Measurements from ENCODE around the gene IFNLR1.

Gene IFNLR1

GRCh38 chr1:24169286-24169685 lies 17.8 kb downstream of the IFNLR1 start:
- no peak overlapping the region for H3K4me3 ChIP-seq (ENCODE audit: low read length)
- no peak overlapping the region for H3K9ac ChIP-seq (ENCODE audit: low read length)
- no peaks in the 10 kb centered on the region for H3K4me1 ChIP-seq (ENCODE audit: control insufficient read depth, insufficient read depth, low read length)
- no peaks in the 10 kb centered on the region for H3K27me3 ChIP-seq (ENCODE audit: control insufficient read depth, insufficient read depth, low read length)
- peaks cover under 1% of the 10 kb centered on the region for H3K36me3 ChIP-seq (ENCODE audit: control insufficient read depth, insufficient read depth, low read length)
- no peaks in the 10 kb centered on the region for H3K9me3 ChIP-seq (ENCODE audit: control insufficient read depth, low read length)

DNA sequence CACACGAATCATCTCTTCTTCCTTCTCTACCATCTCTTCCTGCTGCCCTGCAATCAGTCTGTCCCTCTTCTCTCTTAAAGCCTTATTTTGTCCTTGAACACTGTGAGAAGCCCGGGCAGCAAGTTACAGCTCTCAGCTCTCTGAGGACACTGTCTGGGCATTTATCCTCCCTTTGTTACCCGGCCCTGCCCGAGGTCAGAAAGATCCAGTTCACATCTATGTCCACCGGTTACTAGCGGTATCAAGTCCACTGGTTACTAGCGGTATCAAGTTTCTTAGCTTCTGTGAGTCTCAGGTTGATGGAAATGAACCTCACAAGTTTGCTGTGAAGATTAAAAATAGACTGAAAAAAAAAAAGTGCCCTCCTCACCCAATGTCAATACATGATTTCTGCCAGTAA lies 18.8 kb downstream of the IFNLR1 start:
- Histone ChIP-seq H3K4me1 (ENCODE audit: control insufficient read depth, insufficient read depth, low read length) (no peaks in the 10 kb centered on the region), H3K9ac (ENCODE audit: low read length) (no peak overlapping the region), H3K9me3 (ENCODE audit: control insufficient read depth, low read length) (no peaks in the 10 kb centered on the region), H3K27me3 (ENCODE audit: control insufficient read depth, insufficient read depth, low read length) (no peaks in the 10 kb centered on the region), H3K36me3 (ENCODE audit: control insufficient read depth, insufficient read depth, low read length) (peaks cover 4% of the 10 kb centered on the region), H3K4me3 (ENCODE audit: low read length) (no peak overlapping the region)

- H3K36me3 ChIP-seq (ENCODE audit: control insufficient read depth, insufficient read depth, low read length), result peaks cover 4% of the 10 kb centered on the region
- no peaks in the 10 kb centered on the region for H3K9me3 ChIP-seq (ENCODE audit: control insufficient read depth, low read length)
- H3K4me1 ChIP-seq (ENCODE audit: control insufficient read depth, insufficient read depth, low read length), result no peaks in the 10 kb centered on the region
- H3K9ac ChIP-seq (ENCODE audit: low read length), result no peak overlapping the region
- no peak overlapping the region for H3K4me3 ChIP-seq (ENCODE audit: low read length)
- no peaks in the 10 kb centered on the region for H3K27me3 ChIP-seq (ENCODE audit: control insufficient read depth, insufficient read depth, low read length)
These were observed 20.1 kb downstream of the IFNLR1 start for GRCh38 chr1:24167008-24167407.

DNA sequence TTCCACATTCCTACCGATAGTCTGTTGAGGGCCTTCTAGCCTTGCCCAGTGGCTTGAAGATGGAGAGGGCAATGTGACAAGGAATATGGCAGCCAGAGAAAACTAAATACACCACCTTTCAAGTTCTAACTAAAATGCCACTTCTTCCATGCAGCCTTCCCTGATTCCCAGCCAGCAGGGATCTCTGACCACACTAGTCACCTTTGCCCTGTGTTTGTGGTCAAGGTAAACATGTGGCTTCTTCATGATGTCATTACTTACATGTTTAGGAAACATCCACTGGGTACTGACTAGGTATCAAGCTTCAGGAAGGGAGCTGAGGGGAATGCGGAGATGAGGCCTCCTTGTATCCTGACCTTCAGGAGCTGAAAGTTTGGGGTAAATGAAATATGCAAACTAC lies 21.6 kb downstream of the IFNLR1 start:
- H3K4me3 ChIP-seq (ENCODE audit: low read length), result no peak overlapping the region
- no peak overlapping the region for H3K9ac ChIP-seq (ENCODE audit: low read length)
- H3K36me3 ChIP-seq (ENCODE audit: control insufficient read depth, insufficient read depth, low read length), result peaks cover 4% of the 10 kb centered on the region
- H3K27me3 ChIP-seq (ENCODE audit: control insufficient read depth, insufficient read depth, low read length), result no peaks in the 10 kb centered on the region
- H3K9me3 ChIP-seq (ENCODE audit: control insufficient read depth, low read length), result no peaks in the 10 kb centered on the region
- peaks cover 6% of the 10 kb centered on the region for H3K4me1 ChIP-seq (ENCODE audit: control insufficient read depth, insufficient read depth, low read length)

GRCh38 chr1:24164004-24164403 lies 23.1 kb downstream of the IFNLR1 start:
- Histone ChIP-seq H3K4me3 (ENCODE audit: low read length) (no peak overlapping the region), H3K9me3 (ENCODE audit: control insufficient read depth, low read length) (no peaks in the 10 kb centered on the region), H3K9ac (ENCODE audit: low read length) (no peak overlapping the region), H3K27me3 (ENCODE audit: control insufficient read depth, insufficient read depth, low read length) (no peaks in the 10 kb centered on the region), H3K4me1 (ENCODE audit: control insufficient read depth, insufficient read depth, low read length) (peaks cover 6% of the 10 kb centered on the region), H3K36me3 (ENCODE audit: control insufficient read depth, insufficient read depth, low read length) (peaks cover 4% of the 10 kb centered on the region)

GRCh38 chr1:24162201-24162600 lies 24.9 kb downstream of the IFNLR1 start:
- Histone ChIP-seq H3K36me3 (ENCODE audit: control insufficient read depth, insufficient read depth, low read length) (peaks cover 4% of the 10 kb centered on the region), H3K4me1 (ENCODE audit: control insufficient read depth, insufficient read depth, low read length) (peaks cover 6% of the 10 kb centered on the region), H3K9ac (ENCODE audit: low read length) (no peak overlapping the region), H3K9me3 (ENCODE audit: control insufficient read depth, low read length) (no peaks in the 10 kb centered on the region), H3K27me3 (ENCODE audit: control insufficient read depth, insufficient read depth, low read length) (no peaks in the 10 kb centered on the region), H3K4me3 (ENCODE audit: low read length) (no peak overlapping the region)

GRCh38 chr1:24161270-24161669 lies 25.8 kb downstream of the IFNLR1 start:
- Histone ChIP-seq H3K4me1 (ENCODE audit: control insufficient read depth, insufficient read depth, low read length) (peaks cover 6% of the 10 kb centered on the region), H3K36me3 (ENCODE audit: control insufficient read depth, insufficient read depth, low read length) (peaks cover 4% of the 10 kb centered on the region), H3K9ac (ENCODE audit: low read length) (no peak overlapping the region), H3K27me3 (ENCODE audit: control insufficient read depth, insufficient read depth, low read length) (peaks cover under 1% of the 10 kb centered on the region), H3K4me3 (ENCODE audit: low read length) (no peak overlapping the region), H3K9me3 (ENCODE audit: control insufficient read depth, low read length) (no peaks in the 10 kb centered on the region)

DNA sequence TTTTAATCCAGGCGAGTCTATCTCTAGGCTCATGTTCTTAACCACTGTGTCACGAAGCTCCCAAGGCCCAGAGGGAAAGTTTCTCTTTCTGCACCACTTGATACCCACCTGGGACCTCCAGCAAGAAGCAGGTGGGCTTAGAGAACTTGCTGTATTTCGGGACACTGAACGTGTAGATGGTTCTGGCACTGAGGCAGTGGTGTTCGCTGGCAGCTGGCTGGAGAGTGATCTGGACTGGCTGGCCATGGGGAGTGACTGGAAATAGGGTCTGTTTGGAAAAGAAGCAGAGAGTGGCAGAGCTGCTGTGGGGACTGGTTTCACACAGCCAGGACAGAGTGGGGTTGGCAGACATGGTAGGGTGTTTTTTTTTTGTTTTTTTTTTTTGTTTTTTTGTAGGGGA lies 27.7 kb downstream of the IFNLR1 start:
- Histone ChIP-seq H3K4me1 (ENCODE audit: control insufficient read depth, insufficient read depth, low read length) (peaks cover 12% of the 10 kb centered on the region), H3K9ac (ENCODE audit: low read length) (no peak overlapping the region), H3K9me3 (ENCODE audit: control insufficient read depth, low read length) (no peaks in the 10 kb centered on the region), H3K36me3 (ENCODE audit: control insufficient read depth, insufficient read depth, low read length) (peaks cover 4% of the 10 kb centered on the region), H3K27me3 (ENCODE audit: control insufficient read depth, insufficient read depth, low read length) (peaks cover 4% of the 10 kb centered on the region), H3K4me3 (ENCODE audit: low read length) (no peak overlapping the region)

DNA sequence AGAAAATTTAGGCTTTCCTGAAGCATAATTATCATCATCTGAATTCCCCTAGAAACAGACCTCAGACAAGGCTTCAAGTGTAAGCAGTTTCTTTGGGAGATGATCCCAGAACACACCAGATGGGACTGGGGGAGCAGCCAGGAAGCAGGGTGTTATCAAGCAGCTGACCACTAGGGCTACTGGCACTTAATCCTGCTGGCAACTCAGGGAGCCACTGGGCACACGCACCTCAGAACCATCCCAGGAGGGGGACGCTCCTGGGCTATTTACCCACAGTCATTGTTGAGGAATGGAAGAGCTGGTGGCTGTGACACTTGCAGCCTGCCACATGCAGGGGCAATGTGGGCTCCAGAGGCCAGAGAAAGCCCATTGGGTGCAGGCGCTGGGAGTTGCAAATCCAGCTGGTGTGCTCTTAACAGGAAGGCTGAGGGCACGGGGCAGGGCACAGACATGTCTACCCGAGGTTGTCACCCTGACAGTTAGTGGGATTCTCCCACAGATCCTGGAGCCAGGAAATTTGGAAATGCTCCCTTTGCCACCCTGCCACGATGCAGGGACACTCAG lies 29.1 kb downstream of the IFNLR1 start:
- peaks cover 12% of the 10 kb centered on the region for H3K4me1 ChIP-seq (ENCODE audit: control insufficient read depth, insufficient read depth, low read length)
- H3K36me3 ChIP-seq (ENCODE audit: control insufficient read depth, insufficient read depth, low read length), result no peaks in the 10 kb centered on the region
- H3K4me3 ChIP-seq (ENCODE audit: low read length), result no peak overlapping the region
- no peaks in the 10 kb centered on the region for H3K9me3 ChIP-seq (ENCODE audit: control insufficient read depth, low read length)
- H3K27me3 ChIP-seq (ENCODE audit: control insufficient read depth, insufficient read depth, low read length), result peaks cover 4% of the 10 kb centered on the region
- H3K9ac ChIP-seq (ENCODE audit: low read length), result no peak overlapping the region

GRCh38 chr1:24156542-24157260 lies 30.4 kb downstream of the IFNLR1 start:
- H3K27me3 ChIP-seq (ENCODE audit: control insufficient read depth, insufficient read depth, low read length), result peaks cover 4% of the 10 kb centered on the region
- H3K4me3 ChIP-seq (ENCODE audit: low read length), result no peak overlapping the region
- H3K9ac ChIP-seq (ENCODE audit: low read length), result no peak overlapping the region
- no peaks in the 10 kb centered on the region for H3K36me3 ChIP-seq (ENCODE audit: control insufficient read depth, insufficient read depth, low read length)
- peaks cover 12% of the 10 kb centered on the region for H3K4me1 ChIP-seq (ENCODE audit: control insufficient read depth, insufficient read depth, low read length)
- no peaks in the 10 kb centered on the region for H3K9me3 ChIP-seq (ENCODE audit: control insufficient read depth, low read length)

DNA sequence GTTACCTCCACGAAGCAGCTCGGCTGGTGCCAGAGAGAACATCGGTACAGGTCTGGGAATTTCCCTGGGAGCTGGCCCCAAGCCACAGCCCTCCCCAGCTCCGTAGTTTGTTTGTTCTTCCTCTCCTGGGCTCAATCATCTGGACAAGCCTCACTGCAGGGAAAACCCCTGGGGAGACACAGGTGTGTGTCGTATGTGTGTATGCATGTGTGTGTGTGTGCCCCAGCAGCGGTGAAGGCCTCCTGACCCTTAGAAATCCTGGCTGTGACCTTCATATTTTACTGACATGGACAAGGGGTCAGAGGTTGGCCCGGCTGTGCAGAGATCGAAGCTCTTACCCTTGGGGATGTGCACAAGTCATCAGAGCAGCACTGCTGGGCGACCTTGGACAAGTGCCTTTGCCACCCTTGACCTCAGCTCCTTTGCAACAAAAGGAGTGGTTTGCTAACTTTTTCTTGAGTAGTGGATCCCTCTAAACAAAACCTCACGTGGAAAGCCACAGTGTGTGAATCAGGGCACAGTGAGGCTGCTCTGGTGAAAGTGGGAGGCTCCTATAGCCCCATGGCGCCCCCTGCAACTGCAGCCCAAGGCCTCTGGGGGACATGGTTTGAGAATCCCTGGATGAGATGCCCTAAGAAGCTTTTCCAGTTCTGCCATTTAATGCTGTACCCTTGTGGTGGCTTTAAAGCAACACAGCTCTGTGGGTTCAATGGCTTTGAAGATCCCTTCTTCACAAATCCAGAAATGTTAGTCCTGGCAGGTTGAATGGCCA lies 31.9 kb downstream of the IFNLR1 start:
- Histone ChIP-seq H3K9ac (ENCODE audit: low read length) (no peak overlapping the region), H3K4me3 (ENCODE audit: low read length) (no peak overlapping the region), H3K36me3 (ENCODE audit: control insufficient read depth, insufficient read depth, low read length) (no peaks in the 10 kb centered on the region), H3K27me3 (ENCODE audit: control insufficient read depth, insufficient read depth, low read length) (peaks cover 7% of the 10 kb centered on the region), H3K4me1 (ENCODE audit: control insufficient read depth, insufficient read depth, low read length) (peaks cover 12% of the 10 kb centered on the region), H3K9me3 (ENCODE audit: control insufficient read depth, low read length) (no peaks in the 10 kb centered on the region)

- Histone ChIP-seq H3K27me3 (ENCODE audit: control insufficient read depth, insufficient read depth, low read length) (peaks cover 9% of the 10 kb centered on the region), H3K4me3 (ENCODE audit: low read length) (no peak overlapping the region), H3K4me1 (ENCODE audit: control insufficient read depth, insufficient read depth, low read length) (peaks cover 20% of the 10 kb centered on the region), H3K9ac (ENCODE audit: low read length) (no peak overlapping the region), H3K9me3 (ENCODE audit: control insufficient read depth, low read length) (no peaks in the 10 kb centered on the region), H3K36me3 (ENCODE audit: control insufficient read depth, insufficient read depth, low read length) (no peaks in the 10 kb centered on the region)
These were observed 32.9 kb downstream of the IFNLR1 start for GRCh38 chr1:24154215-24154614.
